ENCODE data around the gene KATNAL2.

KATNAL2 gene

DNA sequence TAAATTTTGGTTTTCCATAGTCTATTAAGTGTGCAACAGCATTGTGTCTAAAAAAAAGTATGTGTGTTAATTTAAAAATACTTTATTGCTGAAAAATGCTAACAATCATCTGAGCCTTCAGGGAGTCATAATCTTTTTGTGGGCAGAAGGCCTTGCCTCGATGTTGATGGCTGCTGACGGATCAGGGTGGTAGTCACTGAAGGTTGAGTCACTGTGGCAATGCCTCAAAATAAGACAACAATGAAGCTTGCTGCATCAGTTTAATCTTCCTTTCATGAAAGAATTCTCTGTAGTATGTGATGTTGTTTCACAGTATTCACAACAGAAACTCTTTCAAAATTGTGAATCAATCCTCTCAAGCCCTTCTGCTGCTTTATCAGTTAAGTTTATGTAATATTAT is 201.6 kb downstream of the KATNAL2 start:
- no peak for DNase-seq

DNA sequence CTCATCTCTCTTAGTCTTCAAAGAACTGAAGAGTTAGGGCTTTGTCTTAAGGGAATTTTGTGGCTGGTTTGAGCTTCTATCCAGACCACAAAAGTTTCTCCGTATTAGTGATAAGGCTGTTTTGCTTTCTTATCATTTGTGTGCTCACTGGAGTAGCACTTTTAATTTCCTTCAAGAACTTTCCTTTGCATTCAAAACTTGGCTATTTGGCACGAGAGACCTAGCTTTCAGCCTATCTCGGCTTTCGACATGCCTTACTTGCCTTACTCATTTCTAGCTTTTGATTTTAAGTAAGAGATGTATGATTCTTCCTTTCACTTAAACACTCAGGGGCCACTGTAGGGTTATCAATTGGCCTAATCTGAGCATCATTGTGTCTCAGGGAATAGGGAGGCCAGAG is 203.0 kb downstream of the KATNAL2 start:
- no peak for DNase-seq

DNA sequence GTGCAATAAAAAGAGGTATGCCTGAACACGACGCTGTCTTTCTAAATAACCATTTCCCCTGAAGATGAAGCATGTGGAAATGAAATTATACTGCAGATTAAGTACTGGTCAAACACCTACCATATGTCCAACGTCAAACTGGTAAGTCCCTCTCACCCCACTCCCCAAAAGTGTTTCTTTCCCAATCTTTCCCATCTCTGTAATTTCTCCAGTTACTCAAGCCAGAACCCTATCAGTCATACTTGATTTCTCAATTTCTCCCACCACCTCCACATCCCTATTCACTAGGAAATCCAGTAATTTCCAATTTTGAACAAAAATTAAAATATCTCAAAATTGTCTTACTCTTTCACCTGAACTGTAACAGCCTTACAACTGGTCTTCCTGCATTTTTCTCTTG is 203.7 kb downstream of the KATNAL2 start:
- DNase-seq: no peak

DNA sequence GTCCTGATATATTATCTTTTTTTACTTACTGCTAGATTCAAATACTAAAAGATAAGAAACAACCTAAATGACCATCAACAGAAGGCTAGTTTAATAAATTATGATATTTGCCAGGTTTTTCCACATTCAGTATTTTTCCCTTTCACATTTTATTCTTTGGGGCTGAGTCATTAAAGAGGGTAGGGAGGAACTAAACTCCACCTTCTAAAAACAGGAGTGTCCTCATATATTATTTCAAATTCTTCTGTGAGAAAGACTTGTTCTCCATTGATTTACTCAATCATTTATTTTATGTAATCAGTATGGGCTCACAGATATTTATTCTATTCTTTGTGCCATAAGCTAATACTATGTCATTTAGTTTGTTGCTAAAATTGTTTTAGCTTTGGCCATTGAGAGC is 223.9 kb downstream of the KATNAL2 start:
- no peak for DNase-seq

DNA sequence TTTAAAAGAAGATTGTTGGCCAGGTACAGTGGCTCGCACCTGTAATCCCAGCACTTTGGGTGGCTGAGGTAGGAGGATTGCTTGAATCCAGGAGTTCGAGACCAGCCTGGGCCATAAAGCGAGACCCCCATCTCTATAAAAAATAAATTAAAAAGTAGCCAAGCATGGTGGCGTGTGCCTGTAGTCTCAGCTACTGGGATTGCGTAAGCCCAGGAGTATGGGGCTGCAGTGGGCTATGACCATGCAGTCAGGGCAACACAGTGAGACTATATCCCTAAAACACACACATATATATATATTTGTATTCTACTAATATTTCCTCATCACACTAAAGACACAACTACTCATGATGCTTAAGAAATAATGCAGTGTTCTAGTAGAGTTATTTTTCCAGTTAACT is 225.8 kb downstream of the KATNAL2 start:
- no peak for DNase-seq

DNA sequence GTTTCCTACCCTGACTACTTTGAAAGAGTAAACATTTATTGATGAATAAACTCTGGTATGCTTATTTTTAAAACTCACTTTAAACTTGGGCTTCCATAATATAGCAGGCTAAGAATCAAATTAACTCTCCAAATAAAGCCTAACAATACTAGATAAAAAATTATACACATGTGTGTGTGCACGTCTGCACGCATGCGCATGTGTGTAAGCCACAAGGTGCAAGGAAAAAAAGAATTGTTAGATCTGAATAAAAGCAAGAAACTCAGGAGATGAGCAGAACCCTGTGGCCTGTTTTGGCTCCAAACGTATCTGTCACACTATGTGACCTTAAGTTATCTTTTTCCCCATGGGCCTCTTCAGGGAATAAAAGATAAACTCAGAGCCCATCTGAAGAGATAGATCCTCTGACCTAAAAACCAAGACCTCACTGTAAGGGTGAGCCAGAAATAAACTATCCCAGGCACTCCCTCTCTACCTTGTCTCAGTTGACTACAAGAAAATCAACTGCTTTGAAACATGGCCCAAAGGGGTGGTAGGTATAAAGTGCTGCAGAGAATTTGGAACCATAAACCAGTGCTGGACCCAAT is 226.6 kb downstream of the KATNAL2 start:
- DNase-seq: no peak

DNA sequence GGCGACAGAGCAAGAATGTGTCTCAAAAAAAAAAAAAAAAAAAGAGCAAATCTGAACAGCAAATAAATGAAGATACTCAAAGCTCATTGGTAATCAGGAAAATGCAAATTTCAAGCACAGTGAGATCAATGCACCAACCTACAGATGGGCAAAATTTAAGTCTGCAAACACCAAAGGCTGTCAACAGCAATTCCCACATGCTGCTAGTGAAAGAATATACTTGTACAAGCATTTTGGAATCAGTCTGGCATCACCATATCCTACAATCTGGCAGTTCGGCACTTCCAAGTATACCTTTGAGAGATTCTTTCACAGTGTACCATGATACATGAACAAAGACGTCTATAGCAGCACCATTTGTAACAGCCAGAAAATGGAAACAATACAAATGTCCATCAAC is 228.8 kb downstream of the KATNAL2 start:
- no peak for DNase-seq

DNA sequence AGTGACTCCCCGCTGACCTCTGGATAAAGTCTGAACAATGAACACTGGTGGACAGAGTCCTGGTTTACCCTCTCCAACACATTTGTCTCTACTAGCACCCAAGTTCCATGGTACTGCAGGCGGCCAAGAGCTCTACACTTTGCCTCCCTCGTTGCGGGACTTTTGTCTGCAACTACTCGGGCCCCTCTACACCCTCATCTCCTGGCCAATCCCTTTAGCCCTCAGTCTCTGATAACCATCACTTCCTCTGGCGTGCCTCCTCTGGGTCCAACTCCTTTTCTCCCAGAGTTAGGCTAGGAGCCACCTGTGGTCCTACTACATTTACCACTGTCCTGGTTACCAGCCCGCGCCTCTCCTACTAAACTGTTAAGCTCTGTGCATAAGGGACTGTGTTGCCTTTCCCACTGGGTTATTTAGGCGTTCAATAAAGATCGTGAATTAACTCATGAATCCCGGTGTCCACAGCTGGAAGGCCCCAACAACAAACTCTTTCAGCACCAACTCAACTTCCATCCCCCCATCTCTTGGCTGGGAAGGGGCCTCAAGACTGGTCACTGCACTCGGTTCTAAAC is 232.1 kb downstream of the KATNAL2 start:
- DNase-seq: no peak

DNA sequence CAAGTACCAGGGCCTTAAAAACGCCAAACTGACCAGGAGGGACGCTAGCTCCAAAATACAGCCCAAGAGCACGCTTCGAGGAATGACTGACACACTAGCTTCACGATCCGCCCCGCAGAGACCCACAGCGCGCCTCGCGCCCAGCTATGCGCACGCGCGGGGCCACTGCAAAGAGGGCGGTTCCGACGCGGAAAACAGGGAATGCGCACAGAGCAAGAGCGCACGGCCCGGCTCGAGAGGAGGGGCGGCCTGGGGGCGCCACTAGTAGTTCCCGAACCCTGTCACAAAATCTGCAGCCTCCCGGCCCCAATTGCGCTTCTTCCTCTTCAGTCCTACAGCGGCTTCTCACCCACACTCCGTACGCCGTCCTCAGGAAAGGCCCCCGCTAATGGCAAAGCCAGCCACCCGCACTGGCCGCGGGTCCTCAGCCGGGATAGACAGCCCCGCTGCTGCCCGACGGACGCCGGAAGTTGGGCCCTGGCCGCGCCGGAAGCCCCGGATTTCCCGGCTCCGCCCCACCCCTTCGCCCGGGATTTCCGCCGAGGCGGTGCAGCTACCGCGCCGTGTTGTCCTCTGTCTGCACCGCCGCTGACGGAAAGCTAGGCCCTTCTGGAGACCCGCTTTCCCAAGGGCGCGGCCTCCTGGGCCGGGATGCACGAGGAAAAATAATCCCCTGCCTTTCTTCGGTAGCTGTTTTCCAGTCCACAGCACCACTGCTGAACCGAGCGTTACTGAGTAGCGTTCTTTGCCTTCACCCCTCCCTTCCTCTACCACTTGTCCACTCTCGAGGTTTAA is 232.8 kb downstream of the KATNAL2 start, which contains the start of gene HDHD2:
HDHD2 (minus strand) TSS at position 472 of the 795 bp plus-strand sequence. CDS start 14,061 bp downstream, outside the sequence.
- DNase-seq: peak; percentile 88

DNA sequence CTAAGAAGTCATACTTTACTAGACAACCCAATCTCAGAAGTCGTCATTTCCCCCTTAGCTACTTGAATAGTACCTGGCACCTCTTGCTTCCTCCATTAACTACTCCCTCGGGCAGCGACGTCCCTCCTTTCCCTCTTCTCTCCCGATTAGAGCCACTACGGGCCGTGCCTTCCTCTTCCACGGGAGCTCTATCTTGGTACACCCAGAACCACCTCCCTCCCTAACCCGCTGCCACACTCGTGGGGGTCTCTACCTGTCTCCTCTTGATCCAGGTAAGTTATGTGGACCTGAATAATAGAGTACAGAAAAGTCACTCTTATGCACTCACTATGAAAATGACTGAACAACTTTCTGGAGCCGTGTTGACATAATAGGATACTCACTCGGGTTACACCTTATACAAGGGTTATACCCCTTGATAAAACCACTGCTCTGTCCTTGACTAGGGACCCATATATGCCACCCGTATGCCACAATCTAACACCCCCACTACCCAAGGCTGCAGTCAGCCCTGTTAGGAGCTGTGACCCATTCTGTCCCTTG is 233.5 kb downstream of the KATNAL2 start:
- peak; percentile 6 for DNase-seq

DNA sequence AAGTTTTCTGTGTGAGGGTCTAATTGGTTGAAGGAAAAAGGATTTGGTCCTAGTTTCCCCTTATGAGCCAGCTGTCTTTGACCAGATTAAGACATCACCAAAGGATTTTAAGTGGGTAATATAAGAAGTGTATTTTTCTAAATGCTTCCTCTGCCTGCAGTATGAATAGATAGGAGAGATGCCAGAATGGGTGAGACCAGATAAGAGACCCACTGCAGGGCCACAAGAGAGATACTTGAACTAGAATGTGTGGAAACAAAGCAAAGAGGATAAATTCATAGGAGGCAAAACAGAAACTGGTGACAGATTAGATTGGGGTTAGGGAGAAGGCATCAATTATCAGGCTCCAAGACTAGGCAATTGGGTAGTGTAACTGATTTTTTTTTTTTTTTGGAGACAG is 234.0 kb downstream of the KATNAL2 start:
- DNase-seq: no peak
